Skin epidermis (tissue), 12 donors: ENCODE measurements around the gene ANKRD13D.
A peak's percentile ranks its signal among the peaks of the same experiment; 100 is the strongest.

Source experiments
- H3K27ac ChIP-seq, 21 experiments: fragments of 200-600 bp; sonication (generic) in 11 of 21; one replicate each; pipeline ENCODE4 v1.5.0; 2020; ENCODE audit warnings: mild to moderate bottlenecking in 3 of 21, inconsistent platforms in 2 of 21, moderate library complexity in 2 of 21
- H3K4me3 ChIP-seq, 7 experiments: fragments of 200-600 bp; sonication (generic) in 2 of 7; one replicate each; pipeline ENCODE4 v1.5.0; 2020; ENCODE audit warnings: inconsistent platforms in 2 of 7, mild to moderate bottlenecking in 2 of 7, moderate library complexity in 1 of 7

ANKRD13D gene

DNA sequence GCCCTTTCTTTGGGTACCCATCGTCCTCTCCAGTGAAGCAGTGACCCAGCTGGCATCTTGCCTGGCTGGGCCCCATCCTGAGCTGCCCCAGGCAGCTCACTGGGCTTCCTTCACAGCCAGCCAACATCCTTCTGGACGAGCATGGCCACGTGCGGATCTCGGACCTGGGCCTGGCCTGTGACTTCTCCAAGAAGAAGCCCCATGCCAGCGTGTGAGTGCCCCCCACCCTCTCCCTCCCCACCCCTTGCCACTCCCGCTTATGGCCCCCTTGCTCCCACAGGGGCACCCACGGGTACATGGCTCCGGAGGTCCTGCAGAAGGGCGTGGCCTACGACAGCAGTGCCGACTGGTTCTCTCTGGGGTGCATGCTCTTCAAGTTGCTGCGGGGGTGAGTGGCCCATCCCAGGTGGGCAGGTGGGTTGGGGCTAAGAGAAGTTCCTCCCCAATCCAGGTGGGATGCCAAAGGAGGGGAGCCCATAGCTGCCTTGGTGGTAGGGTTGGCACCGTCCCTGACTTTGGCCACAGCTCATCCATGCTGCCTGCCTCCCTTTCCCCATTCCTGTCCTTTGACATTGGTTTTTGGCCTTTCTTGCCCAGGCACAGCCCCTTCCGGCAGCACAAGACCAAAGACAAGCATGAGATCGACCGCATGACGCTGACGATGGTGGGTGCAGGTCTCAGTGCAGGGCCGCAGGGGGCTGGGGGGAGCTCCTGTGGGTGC, 6.8 kb upstream of the ANKRD13D start:
- H3K4me3 ChIP-seq, result no peak overlapping the region
- peak overlapping the region in 14 of 21 experiments; percentile 6 to 100 (median 42) for H3K27ac ChIP-seq

DNA sequence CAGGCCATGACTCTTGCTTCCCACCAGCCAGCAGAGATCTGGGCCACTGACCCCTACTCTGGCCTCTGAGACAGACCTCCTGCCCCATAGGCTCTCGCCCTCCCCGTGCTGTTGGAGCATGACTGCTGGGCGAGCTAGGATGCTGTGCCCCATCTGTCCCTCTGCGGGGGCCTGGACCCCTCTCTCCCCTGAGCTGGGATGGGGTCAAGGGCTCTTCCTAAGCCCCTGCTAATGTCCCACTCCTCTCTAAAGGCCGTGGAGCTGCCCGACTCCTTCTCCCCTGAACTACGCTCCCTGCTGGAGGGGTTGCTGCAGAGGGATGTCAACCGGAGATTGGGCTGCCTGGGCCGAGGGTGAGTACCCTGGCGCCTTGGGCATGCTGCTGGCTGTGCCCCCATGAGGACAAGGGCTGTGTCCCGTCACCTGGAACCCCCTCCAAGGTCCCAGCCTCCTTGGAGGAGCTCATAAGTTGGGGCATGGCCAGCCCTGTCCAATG, 6.2 kb upstream of the ANKRD13D start:
- H3K27ac ChIP-seq, result peak overlapping the region in 15 of 21 experiments; percentile 0 to 100 (median 38)
- H3K4me3 ChIP-seq, result no peak overlapping the region

DNA sequence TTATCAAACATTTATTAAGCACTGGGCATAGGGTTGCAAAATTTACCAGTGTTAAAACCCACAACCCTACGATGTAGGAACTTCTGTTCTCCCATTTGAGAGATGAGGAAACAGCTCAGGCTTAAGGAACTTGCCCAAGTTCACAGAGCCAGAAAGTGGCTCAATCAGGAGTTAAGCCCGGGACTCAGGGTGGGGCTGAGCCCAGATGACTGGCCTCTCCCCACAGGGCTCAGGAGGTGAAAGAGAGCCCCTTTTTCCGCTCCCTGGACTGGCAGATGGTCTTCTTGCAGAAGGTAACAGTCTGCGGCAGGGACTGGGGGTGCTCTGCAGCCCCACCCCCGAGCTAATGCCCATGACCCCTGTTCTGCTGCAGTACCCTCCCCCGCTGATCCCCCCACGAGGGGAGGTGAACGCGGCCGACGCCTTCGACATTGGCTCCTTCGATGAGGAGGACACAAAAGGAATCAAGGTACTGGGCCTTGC, 5.6 kb upstream of the ANKRD13D start:
- H3K4me3 ChIP-seq, result no peak overlapping the region
- H3K27ac ChIP-seq, result peak overlapping the region in 17 of 21 experiments; percentile 1 to 100 (median 42)

DNA sequence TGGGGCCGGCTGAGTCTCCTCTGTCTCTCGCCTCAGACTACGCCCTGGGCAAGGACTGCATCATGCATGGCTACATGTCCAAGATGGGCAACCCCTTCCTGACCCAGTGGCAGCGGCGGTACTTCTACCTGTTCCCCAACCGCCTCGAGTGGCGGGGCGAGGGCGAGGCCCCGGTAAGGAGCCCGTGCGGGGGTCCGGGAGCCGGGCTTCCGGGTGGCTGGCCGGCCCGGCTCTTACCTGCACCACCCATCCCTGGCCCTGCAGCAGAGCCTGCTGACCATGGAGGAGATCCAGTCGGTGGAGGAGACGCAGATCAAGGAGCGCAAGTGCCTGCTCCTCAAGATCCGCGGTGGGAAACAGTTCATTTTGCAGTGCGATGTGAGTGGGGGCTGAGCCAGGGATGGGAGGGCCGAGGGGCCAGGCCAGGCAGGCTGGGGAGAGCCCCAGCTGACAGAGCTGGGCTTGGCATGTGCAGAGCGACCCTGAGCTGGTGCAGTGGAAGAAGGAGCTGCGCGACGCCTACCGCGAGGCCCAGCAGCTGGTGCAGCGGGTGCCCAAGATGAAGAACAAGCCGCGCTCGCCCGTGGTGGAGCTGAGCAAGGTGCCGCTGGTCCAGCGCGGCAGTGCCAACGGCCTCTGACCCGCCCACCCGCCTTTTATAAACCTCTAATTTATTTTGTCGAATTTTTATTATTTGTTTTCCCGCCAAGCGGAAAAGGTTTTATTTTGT, 4.1 kb upstream of the ANKRD13D start:
- H3K4me3 ChIP-seq, result peak overlapping the region in 2 of 7 experiments; percentile 4 to 10
- peak overlapping the region in 15 of 21 experiments; percentile 16 to 100 (median 98) for H3K27ac ChIP-seq

DNA sequence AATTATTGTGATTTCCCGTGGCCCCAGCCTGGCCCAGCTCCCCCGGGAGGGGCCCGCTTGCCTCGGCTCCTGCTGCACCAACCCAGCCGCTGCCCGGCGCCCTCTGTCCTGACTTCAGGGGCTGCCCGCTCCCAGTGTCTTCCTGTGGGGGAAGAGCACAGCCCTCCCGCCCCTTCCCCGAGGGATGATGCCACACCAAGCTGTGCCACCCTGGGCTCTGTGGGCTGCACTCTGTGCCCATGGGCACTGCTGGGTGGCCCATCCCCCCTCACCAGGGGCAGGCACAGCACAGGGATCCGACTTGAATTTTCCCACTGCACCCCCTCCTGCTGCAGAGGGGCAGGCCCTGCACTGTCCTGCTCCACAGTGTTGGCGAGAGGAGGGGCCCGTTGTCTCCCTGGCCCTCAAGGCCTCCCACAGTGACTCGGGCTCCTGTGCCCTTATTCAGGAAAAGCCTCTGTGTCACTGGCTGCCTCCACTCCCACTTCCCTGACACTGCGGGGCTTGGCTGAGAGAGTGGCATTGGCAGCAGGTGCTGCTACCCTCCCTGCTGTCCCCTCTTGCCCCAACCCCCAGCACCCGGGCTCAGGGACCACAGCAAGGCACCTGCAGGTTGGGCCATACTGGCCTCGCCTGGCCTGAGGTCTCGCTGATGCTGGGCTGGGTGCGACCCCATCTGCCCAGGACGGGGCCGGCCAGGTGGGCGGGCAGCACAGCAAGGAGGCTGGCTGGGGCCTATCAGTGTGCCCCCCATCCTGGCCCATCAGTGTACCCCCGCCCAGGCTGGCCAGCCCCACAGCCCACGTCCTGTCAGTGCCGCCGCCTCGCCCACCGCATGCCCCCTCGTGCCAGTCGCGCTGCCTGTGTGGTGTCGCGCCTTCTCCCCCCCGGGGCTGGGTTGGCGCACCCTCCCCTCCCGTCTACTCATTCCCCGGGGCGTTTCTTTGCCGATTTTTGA, 3.3 kb upstream of the ANKRD13D start:
- peak overlapping the region; percentile 26 to 100 (median 97) for H3K27ac ChIP-seq
- peak overlapping the region in 1 of 7 experiments; percentile 7 for H3K4me3 ChIP-seq

DNA sequence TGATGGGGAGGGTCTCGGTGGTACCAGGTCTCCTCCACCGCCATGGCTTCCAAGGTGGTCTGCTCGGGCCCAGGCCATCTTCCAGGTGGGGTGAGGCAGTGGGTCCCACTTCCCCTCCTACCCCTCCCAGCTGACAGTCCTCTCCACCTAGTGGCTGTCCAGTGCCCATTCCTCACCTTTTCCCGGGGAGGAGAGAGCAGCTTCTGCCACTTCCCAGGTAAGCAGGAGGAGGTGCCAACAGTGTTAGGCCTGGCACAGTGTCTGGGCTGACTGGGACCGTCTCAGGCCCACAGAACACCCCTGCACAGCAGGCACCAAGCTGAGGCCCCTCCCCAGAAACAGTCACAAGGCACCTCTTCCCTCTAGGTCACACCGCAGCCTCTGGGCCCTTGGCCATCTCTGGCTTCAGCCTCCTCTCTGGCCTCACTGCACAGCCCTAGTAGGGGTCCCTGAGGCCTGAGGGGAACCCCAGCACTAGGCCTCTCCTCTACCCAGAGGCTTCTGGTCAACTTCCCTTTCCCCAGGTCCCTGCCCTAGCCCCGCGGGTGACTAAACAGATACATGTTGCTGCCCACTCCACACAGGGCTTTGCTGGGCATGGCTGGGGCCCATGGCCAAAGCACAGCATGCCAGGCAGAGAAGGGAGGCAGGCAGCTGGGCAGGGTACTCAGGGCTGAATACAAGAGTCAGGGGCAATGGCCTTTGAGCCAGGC, 2.3 kb upstream of the ANKRD13D start:
- Histone ChIP-seq H3K27ac (peak overlapping the region; percentile 36 to 100 (median 97)), H3K4me3 (no peak overlapping the region)

DNA sequence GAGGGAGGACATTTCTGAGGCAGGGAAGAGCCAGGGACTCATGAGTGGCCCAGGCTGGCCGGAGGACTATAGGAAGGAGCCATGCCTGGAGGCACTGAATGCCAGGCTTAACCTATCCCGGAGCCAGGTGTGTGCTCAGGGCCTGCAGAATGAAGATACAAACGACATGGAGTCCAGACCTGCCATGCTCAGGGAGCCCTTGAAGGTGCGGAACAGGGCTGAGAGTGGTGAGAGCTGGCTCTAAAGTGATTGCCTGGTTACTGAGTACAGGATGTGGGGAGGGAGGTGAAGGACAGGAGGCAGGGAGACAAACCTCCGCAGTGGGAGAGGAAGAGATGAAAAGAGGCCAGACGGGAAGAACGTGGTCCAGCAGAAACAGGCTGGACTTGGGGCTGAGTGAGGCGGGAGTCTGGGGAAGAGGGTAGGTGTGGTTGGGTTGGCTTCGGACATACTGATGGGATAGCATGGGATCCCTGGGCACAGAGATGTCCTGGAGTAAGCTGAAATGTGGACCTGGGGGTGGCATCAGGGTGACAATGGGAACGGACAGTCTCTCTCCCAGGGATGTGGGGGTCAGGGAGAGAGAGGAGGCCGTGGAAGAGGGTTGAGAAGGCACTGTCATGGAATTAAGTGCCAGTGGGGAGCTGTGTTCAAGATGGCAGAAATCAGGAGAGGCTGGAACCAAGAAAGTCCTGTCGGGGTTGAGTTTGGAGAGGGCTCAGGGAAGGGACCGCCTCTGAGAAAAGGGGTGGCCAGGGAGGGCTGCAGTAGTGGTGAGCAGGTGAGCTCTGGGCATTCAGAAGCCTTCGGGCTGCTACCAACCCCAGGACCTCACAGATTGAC, 1.5 kb upstream of the ANKRD13D start:
- Histone ChIP-seq H3K27ac (peak overlapping the region; percentile 36 to 100 (median 97)), H3K4me3 (peak overlapping the region in 3 of 7 experiments; percentile 56 to 78 (median 60))

DNA sequence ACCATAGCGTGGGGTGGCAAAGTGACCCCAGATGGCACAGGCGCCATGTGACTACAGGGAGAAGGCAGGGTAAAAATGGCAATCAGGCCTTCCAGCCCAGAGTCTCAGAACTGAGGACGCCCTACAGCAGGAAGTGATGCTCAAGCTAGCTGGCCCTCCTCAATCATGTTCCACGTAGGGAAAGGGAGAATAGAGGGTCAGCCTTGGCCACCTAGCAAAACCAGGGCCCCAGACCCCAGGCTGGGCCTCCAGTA, 978 bp upstream of the ANKRD13D start:
- H3K4me3 ChIP-seq, result peak overlapping the region; percentile 56 to 84 (median 74)
- peak overlapping the region; percentile 36 to 100 (median 97) for H3K27ac ChIP-seq

DNA sequence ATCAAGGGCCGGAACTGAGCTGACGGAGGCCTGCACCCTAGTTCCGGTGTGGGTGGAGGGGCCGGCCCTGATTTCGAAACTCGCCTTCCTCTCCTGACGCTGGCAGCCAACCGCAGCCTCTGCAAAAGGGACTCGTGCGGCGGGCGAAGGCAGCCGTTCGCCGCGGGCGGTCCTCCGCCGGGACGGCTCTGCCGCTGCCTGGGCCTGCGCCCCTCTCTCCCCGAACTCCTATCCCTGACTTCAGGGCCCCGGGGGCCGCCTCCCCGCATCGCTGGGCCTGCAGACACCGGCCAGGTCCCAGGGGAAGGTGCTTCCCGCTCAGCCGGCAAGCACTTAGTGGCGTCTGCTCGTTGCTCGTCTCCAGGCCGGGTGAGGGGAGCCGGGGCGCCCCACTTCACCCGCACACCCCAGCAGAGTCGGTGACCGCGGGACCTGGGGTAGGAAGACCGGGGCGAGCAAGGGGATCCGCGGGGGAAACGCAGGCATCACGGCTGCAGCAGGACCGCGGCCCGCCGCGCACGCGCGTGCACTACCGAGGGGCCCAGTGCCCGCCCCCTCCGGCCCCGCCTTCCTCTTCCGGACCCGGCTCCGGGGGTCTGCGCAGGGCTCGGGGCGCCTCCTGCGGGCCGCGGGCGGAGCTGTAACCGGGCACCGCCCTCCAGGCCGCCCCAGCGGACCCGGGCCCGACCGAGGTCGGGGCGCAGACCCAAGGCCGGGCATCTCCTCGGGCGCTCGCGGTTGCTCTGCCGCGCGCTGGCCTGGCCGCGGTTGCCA, 464 bp upstream of the ANKRD13D start:
- H3K27ac ChIP-seq, result peak overlapping the region; percentile 81 to 100 (median 97)
- H3K4me3 ChIP-seq, result peak overlapping the region; percentile 56 to 84 (median 74)

DNA sequence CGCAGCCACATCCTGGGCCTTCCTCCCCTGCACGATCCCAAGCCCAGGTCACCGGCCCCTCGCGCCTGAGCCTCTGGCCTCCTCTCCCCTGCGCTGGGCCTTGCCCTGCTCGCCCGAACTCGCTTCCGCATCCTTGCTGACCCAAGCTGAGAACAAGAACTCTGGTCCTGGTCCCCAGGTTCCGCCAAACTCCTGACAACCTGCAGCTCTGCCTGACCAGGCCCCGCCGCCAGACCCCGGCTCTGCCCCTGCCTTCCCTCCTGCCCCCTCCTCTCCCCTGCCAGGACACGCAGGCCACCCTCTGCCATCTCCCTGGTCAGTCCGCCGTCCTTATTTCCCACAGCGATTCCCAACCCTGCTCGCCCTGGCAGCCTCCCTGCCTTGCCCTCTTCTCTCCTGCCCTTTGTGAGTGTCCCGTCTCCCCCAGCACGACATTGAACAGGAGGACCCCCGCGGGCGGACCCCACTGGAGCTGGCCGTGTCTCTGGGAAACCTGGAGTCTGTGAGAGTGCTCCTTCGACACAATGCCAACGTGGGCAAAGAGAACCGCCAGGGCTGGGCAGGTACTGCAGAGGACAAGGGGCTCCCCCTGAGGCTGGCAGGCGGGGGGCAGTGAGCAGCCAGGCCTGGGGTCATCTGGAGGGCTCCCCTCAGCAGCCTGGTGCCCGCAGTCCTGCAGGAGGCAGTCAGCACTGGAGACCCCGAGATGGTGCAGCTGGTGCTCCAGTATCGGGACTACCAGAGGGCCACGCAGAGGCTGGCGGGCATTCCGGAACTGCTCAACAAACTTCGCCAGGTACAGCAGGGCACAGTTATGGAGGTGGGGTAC, 762 bp downstream of the ANKRD13D start:
- Histone ChIP-seq H3K4me3 (peak overlapping the region; percentile 56 to 84 (median 74)), H3K27ac (peak overlapping the region; percentile 62 to 100 (median 95))

DNA sequence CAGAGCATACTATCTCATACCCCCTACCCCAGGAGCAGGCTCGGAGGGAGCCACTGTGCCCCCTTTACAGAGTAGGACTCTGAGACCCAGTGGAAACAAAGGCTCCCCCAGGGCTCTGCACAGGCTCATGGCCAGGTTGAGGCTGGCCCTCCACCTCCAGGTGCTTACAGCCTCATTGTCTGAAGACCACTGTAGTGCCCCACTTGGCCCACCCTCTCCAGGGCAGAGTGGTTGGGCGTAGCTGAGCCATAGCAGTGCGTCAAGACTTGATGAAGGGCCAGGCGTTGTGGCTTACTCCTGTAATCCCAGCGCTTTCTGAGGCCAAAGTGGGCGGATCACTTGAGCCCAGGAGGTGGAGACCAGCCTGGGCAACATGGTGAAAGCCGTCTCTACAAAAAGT, 1.7 kb downstream of the ANKRD13D start:
- H3K4me3 ChIP-seq, result peak overlapping the region in 3 of 7 experiments; percentile 56 to 78 (median 60)

DNA sequence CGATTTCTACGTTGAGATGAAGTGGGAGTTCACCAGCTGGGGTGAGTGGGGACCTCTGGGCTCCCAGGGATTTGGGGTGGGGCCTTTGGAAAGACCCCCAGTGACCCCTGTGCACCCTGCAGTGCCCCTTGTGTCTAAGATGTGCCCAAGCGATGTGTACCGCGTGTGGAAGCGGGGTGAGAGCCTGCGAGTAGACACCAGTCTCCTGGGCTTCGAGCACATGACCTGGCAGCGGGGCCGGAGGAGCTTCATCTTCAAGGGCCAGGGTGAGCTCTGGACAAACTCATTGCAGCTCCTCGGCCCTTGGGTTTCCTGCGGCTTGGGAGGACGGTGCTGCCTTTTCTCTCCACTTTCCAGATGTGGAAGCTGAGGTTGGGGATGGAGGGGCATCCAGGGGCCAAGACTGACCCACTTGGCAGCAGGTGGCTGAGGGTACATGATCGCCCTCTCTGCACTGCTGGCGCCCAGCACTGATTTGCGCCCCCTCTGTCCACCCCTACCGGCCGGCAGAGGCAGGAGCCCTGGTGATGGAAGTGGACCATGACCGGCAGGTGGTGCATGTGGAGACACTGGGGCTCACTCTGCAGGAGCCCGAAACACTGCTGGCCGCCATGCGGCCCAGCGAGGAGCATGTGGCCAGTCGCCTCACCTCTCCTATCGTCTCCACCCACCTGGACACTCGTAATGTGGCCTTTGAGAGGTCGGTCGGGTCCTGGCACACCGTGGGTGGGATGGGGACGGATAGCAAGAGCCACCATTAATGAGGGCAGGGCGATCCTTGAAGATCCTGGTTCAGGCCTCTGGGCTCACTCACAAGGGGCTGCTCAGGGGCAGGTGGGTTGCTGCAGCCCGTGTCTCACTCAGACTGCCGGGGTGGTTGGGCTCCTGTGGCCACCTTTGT, 2.6 kb downstream of the ANKRD13D start:
- no peak overlapping the region for H3K4me3 ChIP-seq
- H3K27ac ChIP-seq, result peak overlapping the region in 13 of 21 experiments; percentile 10 to 100 (median 74)

More for the DNA sequence above, 1.7 kb downstream of the ANKRD13D start:
- peak overlapping the region in 17 of 21 experiments; percentile 15 to 100 (median 94) for H3K27ac ChIP-seq

DNA sequence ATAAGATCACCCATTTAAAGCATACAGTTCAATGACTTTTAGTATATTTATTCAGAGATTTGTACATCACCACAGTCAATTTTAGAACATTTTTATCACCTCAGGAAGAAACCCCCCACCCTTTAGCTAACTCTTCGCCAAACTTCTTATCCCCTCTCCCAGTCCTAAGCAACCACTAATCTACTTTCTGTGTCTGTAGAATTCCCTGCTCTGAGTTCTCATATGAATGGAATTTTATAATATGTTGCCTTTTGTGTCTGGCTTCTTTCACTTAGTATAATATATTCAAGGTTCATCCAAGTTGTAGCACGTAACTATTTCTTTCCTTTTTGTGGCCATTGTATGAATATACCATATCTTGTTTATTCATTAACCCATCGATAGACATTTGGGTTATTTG, 3.6 kb downstream of the ANKRD13D start:
- Histone ChIP-seq H3K4me3 (no peak overlapping the region), H3K27ac (peak overlapping the region in 11 of 21 experiments; percentile 16 to 100 (median 49))

DNA sequence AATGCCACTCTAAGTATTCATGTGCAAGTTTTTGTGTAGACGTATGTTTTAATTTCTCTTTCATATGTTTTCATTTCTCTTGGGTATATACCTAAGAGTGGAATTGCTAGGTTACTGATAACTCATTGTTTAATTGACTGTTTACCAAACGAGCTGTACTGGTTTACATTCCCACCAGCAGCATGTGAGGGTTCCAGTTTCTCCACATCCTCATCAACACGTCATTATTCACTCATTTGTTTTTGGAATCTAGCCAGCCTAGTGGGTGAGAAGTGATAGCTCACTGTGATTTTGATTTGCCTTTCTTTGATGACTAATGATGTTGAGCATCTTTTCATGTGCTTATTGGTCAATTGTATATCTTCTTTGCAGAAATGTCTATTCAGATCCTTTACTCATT, 4.0 kb downstream of the ANKRD13D start:
- Histone ChIP-seq H3K27ac (peak overlapping the region in 7 of 21 experiments; percentile 17 to 74 (median 47)), H3K4me3 (no peak overlapping the region)

DNA sequence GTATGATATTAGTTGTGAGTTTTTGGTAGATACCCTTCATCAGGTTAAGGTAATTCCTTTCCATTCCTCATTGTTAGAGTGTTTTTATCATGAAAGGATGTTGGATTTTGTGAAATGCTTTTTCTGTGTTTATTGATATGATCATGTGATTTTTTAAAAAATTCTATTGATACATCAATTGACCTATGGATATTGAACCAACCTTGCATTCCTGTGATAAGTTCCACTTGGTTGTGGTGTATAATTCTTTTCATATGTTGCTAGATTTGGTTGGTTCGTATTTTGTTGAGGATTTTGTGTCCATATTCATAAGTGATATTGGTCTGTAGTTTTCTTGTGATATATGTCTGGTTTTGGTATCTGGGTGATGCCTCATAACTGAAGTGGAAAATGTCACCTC, 6.7 kb downstream of the ANKRD13D start:
- no peak overlapping the region for H3K4me3 ChIP-seq
- no peak overlapping the region for H3K27ac ChIP-seq
